ENCODE data around the gene SGCA. TPM values are rescaled to one million over a fixed set of nuclear protein-coding genes. Genes with fewer than 3 reads are reported as not detected.

Gene SGCA
- total and polyA plus RNA-seq, 2 of the 13 experiments (the other 11 are each of a cell fraction or from before 2014, with no cell fraction given), result not detected

GRCh38 chr17:50200457-50201275, 34.9 kb downstream of the SGCA start (continued):
- TF ChIP-seq ZNF597 (CRISPR knock-in tag; IDR thresholded peaks at IDR 0.05), result no peak
- peak; percentile 51 for TF ChIP-seq ZNF574 (CRISPR knock-in tag; IDR thresholded peaks at IDR 0.05)
- no peak for TF ChIP-seq DR1 (CRISPR knock-in tag; IDR thresholded peaks at IDR 0.05)
- no peak for TF ChIP-seq HCFC1 (IDR thresholded peaks at IDR 0.05; ENCODE audit: low read depth, low read length)
- TF ChIP-seq MED1 (CRISPR knock-in tag; IDR thresholded peaks at IDR 0.05), result no peak
- no peak for TF ChIP-seq EED (CRISPR knock-in tag; IDR thresholded peaks at IDR 0.05)
- no peak for TF ChIP-seq ZNF652 (CRISPR knock-in tag; IDR thresholded peaks at IDR 0.05; ENCODE audit: borderline replicate concordance, low read depth)
- no peak for TF ChIP-seq SKIL (CRISPR knock-in tag; IDR thresholded peaks at IDR 0.05; ENCODE audit: borderline replicate concordance)
- no peak for TF ChIP-seq ZBTB33 (CRISPR knock-in tag; IDR thresholded peaks at IDR 0.05)
- no peak for TF ChIP-seq CREB1 (IDR thresholded peaks at IDR 0.05)
- TF ChIP-seq CREB1 (CRISPR knock-in tag; IDR thresholded peaks at IDR 0.05), result no peak
- TF ChIP-seq SMAD9 (CRISPR knock-in tag; IDR thresholded peaks at IDR 0.05), result 0 out of 2 replicates have a peak, but pooled peaks have one; percentile 62
- no peak for TF ChIP-seq FOXP1 (IDR thresholded peaks at IDR 0.05)
- no peak for TF ChIP-seq FOXP1 (CRISPR knock-in tag; IDR thresholded peaks at IDR 0.05)
- TF ChIP-seq ZNF724P (CRISPR knock-in tag; IDR thresholded peaks at IDR 0.05; ENCODE audit: borderline replicate concordance), result peak; percentile 5; the same call in 1 of the 2 replicates
- TF ChIP-seq ZNF256 (CRISPR knock-in tag; conservative IDR thresholded peaks at IDR 0.05), result no peak
- TF ChIP-seq ATRX (CRISPR knock-in tag; IDR thresholded peaks at IDR 0.05; ENCODE audit: borderline replicate concordance), result no peak
- no peak for TF ChIP-seq PCBP2 (optimal IDR thresholded peaks at IDR 0.05; ENCODE audit: low read depth, low read length, poor library complexity, severe bottlenecking)
- TF ChIP-seq ZNF543 (CRISPR knock-in tag; IDR thresholded peaks at IDR 0.05), result no peak
- TF ChIP-seq ZNF614 (CRISPR knock-in tag; IDR thresholded peaks at IDR 0.05; ENCODE audit: borderline replicate concordance), result peak; percentile 69; the same call in 1 of the 2 replicates
- TF ChIP-seq SP140L (CRISPR knock-in tag; IDR thresholded peaks at IDR 0.05; ENCODE audit: borderline replicate concordance), result no peak; the same call in 1 of the 2 replicates
- TF ChIP-seq RARA (CRISPR knock-in tag; IDR thresholded peaks at IDR 0.05), result no peak
